ENCODE results near the gene ICAM4. TPM values are rescaled to one million over a fixed set of nuclear protein-coding genes. Genes with fewer than 3 reads are reported as not detected.
"Not testable (repeated sequence)": the region's sequence is repeated elsewhere in the genome, so short reads cannot be mapped to it uniquely, and the experiment has no call there.

The ICAM4 gene
- total RNA-seq, 1 experiment from 2014 or later: 2.8 TPM

- H3K27me3 ChIP-seq: no peaks in the 10 kb centered on the region
- H3K4me3 ChIP-seq: no peak overlapping the region
- H3K27ac ChIP-seq: no peak overlapping the region
- no peaks in the 10 kb centered on the region for H3K4me1 ChIP-seq
- H3K9me3 ChIP-seq (replicated peaks): no peaks in the 10 kb centered on the region
- no peaks in the 10 kb centered on the region for H3K36me3 ChIP-seq
- no peak for DNase-seq
Measured at GRCh38 chr19:10279737-10280442, 6.9 kb upstream of the ICAM4 start.

DNA sequence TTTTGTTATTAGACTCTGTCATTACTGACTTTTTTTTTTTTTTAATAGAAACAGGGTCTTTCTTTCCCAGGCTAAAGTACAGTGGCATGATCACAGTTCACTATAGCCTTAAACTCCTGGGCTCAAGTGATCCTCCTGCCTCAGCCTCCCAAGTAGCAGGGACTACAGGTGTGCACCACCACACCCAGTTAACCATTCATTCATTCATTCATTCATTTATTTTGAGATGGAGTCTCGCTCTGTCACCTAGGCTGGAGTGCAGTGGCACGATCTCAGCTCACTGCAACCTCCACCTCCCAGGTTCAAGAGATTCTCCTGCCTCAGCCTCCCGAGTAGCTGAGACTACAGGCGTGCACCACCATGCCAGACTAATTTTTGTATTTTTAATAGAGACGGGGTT is 4.7 kb upstream of the ICAM4 start:
- not testable (repeated sequence) for H3K27me3 ChIP-seq; H3K4me3 ChIP-seq; H3K4me1 ChIP-seq; H3K9me3 ChIP-seq (replicated peaks); H3K27ac ChIP-seq; H3K36me3 ChIP-seq; DNase-seq

DNA sequence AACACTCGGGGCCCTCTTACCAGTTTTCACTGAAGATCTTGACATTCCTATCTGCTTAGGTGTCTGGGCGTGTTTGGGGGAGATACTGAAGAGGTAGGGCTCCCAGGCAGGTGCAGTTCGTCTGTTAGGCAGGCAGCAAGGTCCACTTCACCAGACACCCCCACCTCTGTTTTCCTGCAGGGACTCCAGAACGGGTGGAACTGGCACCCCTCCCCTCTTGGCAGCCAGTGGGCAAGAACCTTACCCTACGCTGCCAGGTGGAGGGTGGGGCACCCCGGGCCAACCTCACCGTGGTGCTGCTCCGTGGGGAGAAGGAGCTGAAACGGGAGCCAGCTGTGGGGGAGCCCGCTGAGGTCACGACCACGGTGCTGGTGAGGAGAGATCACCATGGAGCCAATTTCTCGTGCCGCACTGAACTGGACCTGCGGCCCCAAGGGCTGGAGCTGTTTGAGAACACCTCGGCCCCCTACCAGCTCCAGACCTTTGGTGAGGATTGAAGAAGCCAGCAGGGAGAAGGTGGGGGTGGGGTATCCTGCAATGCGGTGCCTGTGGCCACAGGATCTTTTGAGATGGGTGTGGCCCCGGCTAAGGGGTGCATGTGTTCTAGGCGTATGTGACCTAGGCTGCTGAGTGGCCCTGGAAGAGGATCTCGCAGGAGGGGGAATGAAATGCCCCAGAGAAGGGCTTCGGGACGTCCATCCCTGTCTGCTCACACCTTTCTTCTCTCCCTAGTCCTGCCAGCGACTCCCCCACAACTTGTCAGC is 3.3 kb upstream of the ICAM4 start:
- Histone ChIP-seq H3K27ac (no peak overlapping the region), H3K27me3 (no peaks in the 10 kb centered on the region), H3K4me1 (peaks cover 3% of the 10 kb centered on the region; the same call in 1 of the 2 replicates), H3K36me3 (no peaks in the 10 kb centered on the region), H3K9me3 (replicated peaks) (no peaks in the 10 kb centered on the region; the same call in 1 of the 2 replicates), H3K4me3 (no peak overlapping the region)
- DNase-seq: no peak

DNA sequence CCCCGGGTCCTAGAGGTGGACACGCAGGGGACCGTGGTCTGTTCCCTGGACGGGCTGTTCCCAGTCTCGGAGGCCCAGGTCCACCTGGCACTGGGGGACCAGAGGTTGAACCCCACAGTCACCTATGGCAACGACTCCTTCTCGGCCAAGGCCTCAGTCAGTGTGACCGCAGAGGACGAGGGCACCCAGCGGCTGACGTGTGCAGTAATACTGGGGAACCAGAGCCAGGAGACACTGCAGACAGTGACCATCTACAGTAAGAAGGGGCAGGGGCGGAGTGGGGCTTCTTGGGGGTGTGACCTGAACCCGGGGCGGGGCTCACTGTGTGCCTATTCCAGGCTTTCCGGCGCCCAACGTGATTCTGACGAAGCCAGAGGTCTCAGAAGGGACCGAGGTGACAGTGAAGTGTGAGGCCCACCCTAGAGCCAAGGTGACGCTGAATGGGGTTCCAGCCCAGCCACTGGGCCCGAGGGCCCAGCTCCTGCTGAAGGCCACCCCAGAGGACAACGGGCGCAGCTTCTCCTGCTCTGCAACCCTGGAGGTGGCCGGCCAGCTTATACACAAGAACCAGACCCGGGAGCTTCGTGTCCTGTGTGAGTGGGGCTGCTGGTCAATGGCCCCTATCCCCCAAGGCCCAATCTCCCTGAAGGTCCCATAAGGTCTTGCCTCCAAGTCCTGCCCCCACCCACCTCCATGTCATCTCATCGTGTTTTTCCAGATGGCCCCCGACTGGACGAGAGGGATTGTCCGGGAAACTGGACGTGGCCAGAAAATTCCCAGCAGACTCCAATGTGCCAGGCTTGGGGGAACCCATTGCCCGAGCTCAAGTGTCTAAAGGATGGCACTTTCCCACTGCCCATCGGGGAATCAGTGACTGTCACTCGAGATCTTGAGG is 2.4 kb upstream of the ICAM4 start:
- Histone ChIP-seq H3K4me1 (peaks cover 3% of the 10 kb centered on the region; the same call in 1 of the 2 replicates), H3K27me3 (no peaks in the 10 kb centered on the region), H3K9me3 (replicated peaks) (no peaks in the 10 kb centered on the region; the same call in 1 of the 2 replicates), H3K4me3 (no peak overlapping the region), H3K36me3 (no peaks in the 10 kb centered on the region), H3K27ac (no peak overlapping the region)
- no peak for DNase-seq

GRCh38 chr19:10284960-10285278 is 1.8 kb upstream of the ICAM4 start:
- Histone ChIP-seq H3K27ac (no peak overlapping the region), H3K27me3 (no peaks in the 10 kb centered on the region), H3K36me3 (no peaks in the 10 kb centered on the region), H3K9me3 (replicated peaks) (no peaks in the 10 kb centered on the region; the same call in 1 of the 2 replicates), H3K4me3 (no peak overlapping the region), H3K4me1 (peaks cover 3% of the 10 kb centered on the region; the same call in 1 of the 2 replicates)
- DNase-seq: no peak

GRCh38 chr19:10285393-10285792 is 1.4 kb upstream of the ICAM4 start:
- Histone ChIP-seq H3K27ac (no peak overlapping the region), H3K4me1 (peaks cover 3% of the 10 kb centered on the region; the same call in 1 of the 2 replicates), H3K4me3 (no peak overlapping the region), H3K9me3 (replicated peaks) (no peaks in the 10 kb centered on the region; the same call in 1 of the 2 replicates), H3K36me3 (no peaks in the 10 kb centered on the region), H3K27me3 (no peaks in the 10 kb centered on the region)
- DNase-seq: no peak

DNA sequence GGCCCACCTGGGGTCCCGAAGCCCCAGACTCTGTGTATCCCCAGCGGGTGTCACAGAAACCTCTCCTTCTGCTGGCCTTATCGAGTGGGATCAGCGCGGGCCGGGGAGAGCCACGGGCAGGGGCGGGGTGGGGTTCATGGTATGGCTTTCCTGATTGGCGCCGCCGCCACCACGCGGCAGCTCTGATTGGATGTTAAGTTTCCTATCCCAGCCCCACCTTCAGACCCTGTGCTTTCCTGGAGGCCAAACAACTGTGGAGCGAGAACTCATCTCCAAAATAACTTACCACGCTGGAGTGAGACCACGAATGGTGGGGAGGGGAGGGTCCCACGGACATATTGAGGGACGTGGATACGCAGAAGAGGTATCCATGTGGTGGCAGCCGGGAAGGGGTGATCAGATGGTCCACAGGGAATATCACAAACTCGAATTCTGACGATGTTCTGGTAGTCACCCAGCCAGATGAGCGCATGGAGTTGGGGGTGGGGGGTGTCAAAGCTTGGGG is 2.0 kb downstream of the ICAM4 start:
- DNase-seq: no peak
- H3K27me3 ChIP-seq: no peaks in the 10 kb centered on the region
- H3K9me3 ChIP-seq (replicated peaks): no peaks in the 10 kb centered on the region; the same call in 1 of the 2 replicates
- peaks cover 3% of the 10 kb centered on the region; the same call in 1 of the 2 replicates for H3K4me1 ChIP-seq
- no peaks in the 10 kb centered on the region for H3K36me3 ChIP-seq
- H3K27ac ChIP-seq: no peak overlapping the region
- no peak overlapping the region for H3K4me3 ChIP-seq

DNA sequence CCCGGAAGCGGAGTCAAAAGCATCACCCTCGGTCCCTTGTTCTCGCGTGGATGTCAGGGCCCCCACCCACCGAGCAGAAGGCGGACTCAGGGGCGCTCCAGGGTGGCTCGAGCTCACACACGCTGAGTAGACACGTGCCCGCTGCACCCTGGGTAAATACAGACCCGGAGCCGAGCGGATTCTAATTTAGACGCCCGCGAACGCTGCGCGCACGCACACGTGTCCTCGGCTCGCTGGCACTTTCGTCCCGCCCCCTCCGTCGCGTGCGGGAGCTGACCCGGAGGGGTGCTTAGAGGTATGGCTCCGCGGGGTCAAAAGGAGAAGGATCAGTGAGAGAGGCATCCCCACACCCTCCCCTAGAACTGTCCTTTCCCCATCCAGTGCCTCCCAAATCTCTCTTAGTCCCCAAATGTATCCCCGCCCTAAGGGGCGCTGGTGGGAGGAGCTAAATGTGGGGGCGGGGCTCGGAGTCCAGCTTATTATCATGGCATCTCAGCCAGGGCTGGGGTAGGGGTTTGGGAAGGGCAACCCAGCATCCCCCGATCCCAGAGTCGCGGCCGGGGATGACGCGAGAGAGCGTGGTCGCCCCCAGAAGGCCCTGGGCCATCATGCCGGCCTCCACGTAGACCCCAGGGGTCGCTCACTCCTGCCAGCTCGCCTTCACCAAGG is 2.5 kb downstream of the ICAM4 start:
- peaks cover 3% of the 10 kb centered on the region; the same call in 1 of the 2 replicates for H3K4me1 ChIP-seq
- no peak overlapping the region for H3K27ac ChIP-seq
- DNase-seq: no peak
- no peaks in the 10 kb centered on the region for H3K27me3 ChIP-seq
- H3K9me3 ChIP-seq (replicated peaks): no peaks in the 10 kb centered on the region; the same call in 1 of the 2 replicates
- no peak overlapping the region for H3K4me3 ChIP-seq
- no peaks in the 10 kb centered on the region for H3K36me3 ChIP-seq

- no peak for DNase-seq
- H3K4me1 ChIP-seq: peaks cover 3% of the 10 kb centered on the region; the same call in 1 of the 2 replicates
- H3K4me3 ChIP-seq: no peak within 1 kb of the TSS
- no peaks in the 10 kb centered on the region for H3K36me3 ChIP-seq
- no peak within 1 kb of the TSS for H3K27ac ChIP-seq
- H3K27me3 ChIP-seq: no peaks in the 10 kb centered on the region
- no peaks in the 10 kb centered on the region; the same call in 1 of the 2 replicates for H3K9me3 ChIP-seq (replicated peaks)
Measured at GRCh38 chr19:10289836-10290356, 3.1 kb downstream of the ICAM4 start, which contains the start of gene ICAM5. Gene ICAM5, plus strand, starts transcription at chr19:10289952. Its CDS starts 92 bp downstream, at chr19:10290044.

DNA sequence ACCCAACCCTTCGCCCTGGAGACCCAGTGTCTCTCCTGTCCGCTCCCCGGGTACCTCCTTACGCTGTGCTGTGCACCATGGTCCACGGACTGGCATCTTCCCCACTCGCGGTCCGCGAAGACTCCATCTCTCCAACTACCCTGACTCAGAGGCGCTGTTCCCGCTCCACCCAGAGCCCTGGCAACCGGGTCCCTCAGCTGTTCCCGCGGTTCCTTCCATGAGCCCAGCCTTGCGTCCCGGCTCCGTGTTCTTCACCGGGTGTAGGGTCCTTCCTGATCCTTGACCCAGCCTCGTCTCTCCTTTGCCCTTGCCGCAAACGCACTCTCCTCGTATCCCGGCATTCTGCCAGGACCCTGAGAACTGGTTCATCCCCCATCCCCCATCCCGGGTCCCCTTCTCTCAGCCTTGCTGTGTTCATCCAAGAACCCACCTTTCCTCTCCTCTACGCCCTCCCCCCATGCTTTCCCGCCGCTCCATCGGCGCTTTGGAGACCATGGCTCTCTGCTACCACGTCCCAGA is 3.7 kb downstream of the ICAM4 start:
- H3K4me1 ChIP-seq: peaks cover 3% of the 10 kb centered on the region; the same call in 1 of the 2 replicates
- no peak for DNase-seq
- no peak overlapping the region for H3K4me3 ChIP-seq
- H3K36me3 ChIP-seq: no peaks in the 10 kb centered on the region
- no peaks in the 10 kb centered on the region for H3K27me3 ChIP-seq
- no peaks in the 10 kb centered on the region; the same call in 1 of the 2 replicates for H3K9me3 ChIP-seq (replicated peaks)
- no peak overlapping the region for H3K27ac ChIP-seq

- Histone ChIP-seq H3K4me1 (peaks cover 3% of the 10 kb centered on the region; the same call in 1 of the 2 replicates), H3K27me3 (no peaks in the 10 kb centered on the region), H3K27ac (no peak overlapping the region), H3K4me3 (peak overlapping the region; percentile 52), H3K9me3 (replicated peaks) (no peaks in the 10 kb centered on the region; the same call in 1 of the 2 replicates), H3K36me3 (no peaks in the 10 kb centered on the region)
- peak; percentile 42 to 54 for DNase-seq
Measured at GRCh38 chr19:10290876-10291553, 4.3 kb downstream of the ICAM4 start.

DNA sequence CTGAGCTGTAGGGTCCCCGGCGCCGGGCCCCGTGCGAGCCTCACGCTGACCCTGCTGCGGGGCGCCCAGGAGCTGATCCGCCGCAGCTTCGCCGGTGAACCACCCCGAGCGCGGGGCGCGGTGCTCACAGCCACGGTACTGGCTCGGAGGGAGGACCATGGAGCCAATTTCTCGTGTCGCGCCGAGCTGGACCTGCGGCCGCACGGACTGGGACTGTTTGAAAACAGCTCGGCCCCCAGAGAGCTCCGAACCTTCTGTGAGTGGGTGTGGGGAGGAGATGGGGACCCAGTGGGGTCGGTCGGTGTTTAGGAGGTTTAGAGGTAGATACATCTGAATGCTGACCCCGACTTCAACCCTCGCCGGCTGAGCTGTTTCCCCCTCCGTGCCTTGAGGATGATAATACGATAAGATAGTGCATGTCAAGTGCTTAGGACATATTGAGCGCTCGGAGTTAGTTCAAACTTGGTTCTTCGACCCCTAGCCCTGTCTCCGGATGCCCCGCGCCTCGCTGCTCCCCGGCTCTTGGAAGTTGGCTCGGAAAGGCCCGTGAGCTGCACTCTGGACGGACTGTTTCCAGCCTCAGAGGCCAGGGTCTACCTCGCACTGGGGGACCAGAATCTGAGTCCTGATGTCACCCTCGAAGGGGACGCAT is 4.9 kb downstream of the ICAM4 start:
- Histone ChIP-seq H3K36me3 (no peaks in the 10 kb centered on the region), H3K4me1 (no peaks in the 10 kb centered on the region; the same call in 1 of the 2 replicates), H3K27ac (no peak overlapping the region), H3K9me3 (replicated peaks) (no peaks in the 10 kb centered on the region; the same call in 1 of the 2 replicates), H3K4me3 (peak overlapping the region; percentile 52), H3K27me3 (no peaks in the 10 kb centered on the region)
- DNase-seq: no peak

Data from SJCRH30 (cell line).